Activated naive CD8-positive, alpha-beta T cell treated with anti-CD3 and anti-CD28 coated beads, Interleukin-2, amount 50 U/mL, for 16 hours (primary cell): ENCODE data around the gene PCED1B.
"Not testable (repeated sequence)": the region's sequence is repeated elsewhere in the genome, so short reads cannot be mapped to it uniquely, and the experiment has no call there.

Experiments
- DNase-seq: peaks from one replicate; pipeline ENCODE4 v3.0.0-alpha.2; 2020; ENCODE audit warnings: low read depth, low spot score

The PCED1B gene

DNA sequence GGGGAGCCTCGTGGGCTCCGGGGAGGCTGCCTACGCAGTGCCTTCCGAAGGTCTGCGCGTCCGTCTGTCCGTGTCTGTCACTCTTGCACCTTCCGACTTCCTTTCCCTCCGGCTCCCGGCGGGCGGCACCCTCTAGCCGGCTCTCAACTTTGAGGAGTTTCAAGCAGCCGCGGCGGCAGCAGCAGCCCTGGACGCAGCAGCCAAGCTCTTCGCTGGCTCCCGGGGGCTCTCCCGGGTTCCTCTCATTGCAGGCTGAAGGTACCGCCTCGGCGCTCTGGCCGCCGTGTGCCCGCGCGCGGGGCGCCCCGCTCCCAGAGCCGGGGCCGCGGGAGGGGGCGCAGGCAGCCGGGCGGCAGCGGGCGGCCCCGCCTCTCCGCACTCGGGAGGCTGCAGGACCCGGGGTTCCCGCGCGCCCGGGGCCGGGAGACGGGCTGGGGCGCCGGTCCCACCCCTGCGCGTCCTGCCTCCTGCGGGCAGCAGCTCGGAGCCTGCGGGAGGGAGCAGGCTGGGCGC lies at the start of gene PCED1B, which contains the start of gene AMIGO2:
TSS of gene PCED1B (plus strand) at position 154 of the 513 bp plus-strand sequence. CDS start 155,443 bp downstream, outside the sequence.
TSS of gene AMIGO2 (minus strand) at position 492 of the 513 bp plus-strand sequence. CDS start 957 bp downstream, outside the sequence.
- peak; percentile 22 for DNase-seq

- no peak for DNase-seq
Measured at GRCh38 chr12:47029903-47030302, 49.5 kb upstream of the PCED1B start.

DNA sequence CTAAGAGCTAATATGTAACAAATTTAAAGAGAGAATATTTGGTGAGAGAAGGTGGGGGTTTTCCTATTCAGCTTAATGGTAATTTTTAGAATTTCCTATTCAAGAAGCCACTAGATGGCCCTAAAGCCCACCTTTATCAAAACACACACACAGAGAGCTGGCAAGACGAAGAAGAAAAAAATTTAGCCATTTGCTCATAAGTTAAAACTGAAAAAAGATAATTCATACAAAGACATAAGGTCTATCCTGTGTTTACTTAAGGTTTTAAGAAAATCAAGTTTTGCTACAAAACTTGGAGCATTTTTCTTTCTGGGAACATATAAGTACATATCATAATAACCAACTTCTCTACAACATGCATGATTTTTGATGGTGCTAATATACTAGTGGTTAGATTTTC lies 46.8 kb upstream of the PCED1B start:
- no peak for DNase-seq

DNA sequence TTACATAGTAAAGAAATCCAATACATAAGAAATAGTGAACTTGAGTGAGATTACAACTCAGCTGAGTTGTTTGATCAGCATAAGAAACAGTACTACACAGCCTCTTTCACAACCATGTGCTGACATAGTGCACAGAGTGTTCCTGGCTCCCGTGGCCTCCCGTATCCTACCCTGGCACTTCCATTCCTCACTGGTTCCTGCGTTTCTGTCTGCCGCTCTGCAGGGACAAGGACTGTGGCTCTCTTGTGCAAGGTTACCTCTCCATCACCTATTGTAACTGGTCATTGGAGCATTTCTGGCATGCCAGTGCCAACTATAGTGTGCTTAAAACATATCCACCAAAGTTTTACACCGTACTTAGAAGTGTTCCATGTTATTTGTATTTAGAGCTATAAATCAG lies 46.3 kb upstream of the PCED1B start:
- DNase-seq = no peak

DNA sequence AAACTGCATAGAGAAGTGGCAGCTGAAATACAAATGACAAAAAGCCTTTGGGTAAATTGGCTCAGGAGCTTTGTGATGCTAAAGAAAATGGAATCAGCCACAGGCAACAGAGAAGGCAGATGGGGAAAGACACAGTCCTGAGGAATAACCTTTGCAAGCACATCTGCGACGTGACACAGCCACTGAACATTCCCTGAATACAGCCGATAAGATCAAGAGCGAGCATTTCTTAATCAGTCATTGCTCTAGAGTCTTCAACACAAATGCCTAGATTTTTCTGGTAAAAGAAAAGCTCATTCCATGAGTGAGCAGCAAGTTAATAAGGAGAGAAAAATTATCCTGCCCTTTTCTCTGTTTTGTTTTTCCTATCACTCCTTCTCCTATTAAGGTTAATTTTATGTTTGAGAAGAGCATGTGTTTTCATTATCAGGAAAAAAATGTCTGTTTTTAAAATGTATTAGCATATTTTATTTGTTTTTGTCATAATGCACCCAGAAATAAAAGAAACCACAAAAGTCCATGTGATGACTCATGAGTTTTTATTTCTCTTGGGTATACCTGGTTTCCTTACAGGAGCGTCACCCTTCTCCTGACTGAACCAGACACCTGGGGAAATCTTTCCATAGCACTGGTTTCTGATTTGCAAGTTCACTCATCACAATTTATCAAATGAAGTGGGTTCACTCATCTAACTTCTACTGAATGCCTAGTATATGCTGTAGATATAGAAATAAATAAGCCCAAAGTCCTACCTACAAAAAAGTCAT lies 45.4 kb upstream of the PCED1B start:
- no peak for DNase-seq

GRCh38 chr12:47034661-47035060 lies 44.8 kb upstream of the PCED1B start:
- no peak for DNase-seq

DNA sequence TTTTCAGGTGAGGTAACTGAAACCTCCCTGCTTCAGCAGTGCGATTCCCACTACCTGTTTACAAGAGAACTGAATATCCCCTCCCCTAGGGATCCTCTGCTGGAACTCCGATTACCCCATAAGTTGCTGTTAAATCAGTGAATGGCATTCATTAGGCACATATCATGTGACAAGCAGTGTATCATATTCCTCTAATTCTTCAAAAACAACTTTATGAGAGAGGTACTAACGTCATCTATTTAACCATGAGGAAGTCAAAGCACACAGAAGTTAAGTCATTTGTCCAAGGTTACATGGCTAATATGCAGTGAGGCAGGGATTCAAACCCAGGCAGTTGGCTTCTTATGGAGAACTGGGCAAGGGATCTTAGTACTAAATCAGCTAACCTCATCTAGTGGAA lies 43.9 kb upstream of the PCED1B start:
- no peak for DNase-seq

- DNase-seq = no peak
Measured at GRCh38 chr12:47038270-47038748, 41.1 kb upstream of the PCED1B start.

DNA sequence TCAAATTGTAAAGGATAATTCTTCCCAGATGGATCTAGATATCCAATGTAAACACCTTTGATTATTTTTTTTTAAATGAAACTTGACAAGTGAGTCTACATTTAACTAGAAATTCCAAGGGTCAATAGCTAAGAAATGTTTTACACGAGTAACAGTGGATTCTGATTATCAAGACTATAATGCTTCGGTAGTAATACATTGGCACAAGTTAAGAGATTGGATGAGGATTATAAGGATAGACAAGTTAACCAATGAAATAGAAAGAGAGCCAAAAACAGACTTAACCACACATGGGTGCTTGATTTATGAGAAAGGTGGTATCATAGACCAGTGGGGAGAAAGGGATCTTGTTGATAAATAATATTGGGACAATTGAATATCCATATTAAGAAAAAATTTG lies 40.3 kb upstream of the PCED1B start:
- no peak for DNase-seq

GRCh38 chr12:47039756-47040155 lies 39.7 kb upstream of the PCED1B start:
- DNase-seq = no peak

GRCh38 chr12:47041327-47041726 lies 38.1 kb upstream of the PCED1B start:
- no peak for DNase-seq

GRCh38 chr12:47048541-47048940 lies 30.9 kb upstream of the PCED1B start:
- DNase-seq = no peak

DNA sequence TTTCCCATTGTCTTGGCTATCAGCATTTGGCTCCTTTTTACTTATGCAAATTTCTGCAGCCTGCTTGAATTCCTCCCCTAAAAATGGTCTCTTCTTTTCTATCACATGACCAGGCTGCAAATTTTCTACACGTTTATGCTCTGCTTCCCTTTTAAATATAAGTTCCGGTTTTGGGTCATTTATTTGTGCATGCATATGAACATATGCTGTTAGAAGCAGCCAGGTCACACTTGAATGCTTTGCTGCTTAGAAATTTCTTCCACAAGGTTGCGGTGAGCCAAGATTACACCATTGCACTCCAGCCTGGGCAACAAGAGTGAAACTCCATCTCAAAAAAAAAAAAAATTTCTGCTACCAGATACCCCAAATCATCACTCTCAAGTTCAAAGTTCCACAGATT lies 28.1 kb upstream of the PCED1B start:
- not testable (repeated sequence) for DNase-seq

- DNase-seq = no peak
Measured at GRCh38 chr12:47052274-47052673, 27.1 kb upstream of the PCED1B start.

GRCh38 chr12:47053961-47054360 lies 25.5 kb upstream of the PCED1B start:
- no peak for DNase-seq

DNA sequence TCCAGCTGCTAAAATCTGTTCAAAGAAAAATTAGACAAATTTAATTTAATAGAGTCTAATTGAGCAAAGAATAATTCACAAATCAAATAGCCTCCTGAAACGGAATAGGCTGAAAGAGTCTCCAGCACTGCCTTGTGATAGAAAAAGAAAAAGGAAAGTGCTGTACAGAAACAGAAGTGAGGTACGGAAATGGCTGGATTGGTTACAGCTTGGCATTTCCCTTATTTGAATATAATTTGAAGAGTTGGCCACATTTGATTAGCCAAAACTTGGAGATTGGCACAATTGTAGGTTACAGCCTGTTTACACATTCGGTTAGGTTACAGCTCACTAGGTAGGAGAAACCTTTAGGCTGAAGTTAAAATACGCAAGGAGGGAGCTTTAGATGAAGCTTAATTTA lies 24.8 kb upstream of the PCED1B start:
- no peak for DNase-seq

DNA sequence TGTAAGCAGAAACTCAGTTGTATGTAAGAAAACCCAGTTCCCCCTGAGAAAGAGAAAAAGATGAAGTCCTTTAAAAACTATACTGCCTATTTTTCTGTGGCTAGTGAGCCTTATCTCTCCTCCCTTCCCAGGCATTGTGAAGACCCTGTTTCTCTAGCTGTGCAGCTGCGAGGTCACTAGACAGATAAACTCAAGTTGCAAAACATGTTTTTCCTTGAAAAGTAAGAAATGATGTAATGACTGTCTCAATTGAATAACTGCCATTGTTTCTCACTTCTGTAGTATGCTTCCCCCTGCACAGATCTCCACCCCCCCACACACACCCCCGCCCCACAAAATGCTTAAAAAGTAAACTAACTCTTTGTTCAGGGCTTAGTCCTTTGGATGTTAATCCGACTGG lies 23.6 kb upstream of the PCED1B start:
- not testable (repeated sequence) for DNase-seq

- DNase-seq = not testable (repeated sequence)
Measured at GRCh38 chr12:47056944-47057343, 22.5 kb upstream of the PCED1B start.

GRCh38 chr12:47058640-47059039 lies 20.8 kb upstream of the PCED1B start:
- DNase-seq = not testable (repeated sequence)

GRCh38 chr12:47065546-47065945 lies 13.9 kb upstream of the PCED1B start:
- DNase-seq = no peak

DNA sequence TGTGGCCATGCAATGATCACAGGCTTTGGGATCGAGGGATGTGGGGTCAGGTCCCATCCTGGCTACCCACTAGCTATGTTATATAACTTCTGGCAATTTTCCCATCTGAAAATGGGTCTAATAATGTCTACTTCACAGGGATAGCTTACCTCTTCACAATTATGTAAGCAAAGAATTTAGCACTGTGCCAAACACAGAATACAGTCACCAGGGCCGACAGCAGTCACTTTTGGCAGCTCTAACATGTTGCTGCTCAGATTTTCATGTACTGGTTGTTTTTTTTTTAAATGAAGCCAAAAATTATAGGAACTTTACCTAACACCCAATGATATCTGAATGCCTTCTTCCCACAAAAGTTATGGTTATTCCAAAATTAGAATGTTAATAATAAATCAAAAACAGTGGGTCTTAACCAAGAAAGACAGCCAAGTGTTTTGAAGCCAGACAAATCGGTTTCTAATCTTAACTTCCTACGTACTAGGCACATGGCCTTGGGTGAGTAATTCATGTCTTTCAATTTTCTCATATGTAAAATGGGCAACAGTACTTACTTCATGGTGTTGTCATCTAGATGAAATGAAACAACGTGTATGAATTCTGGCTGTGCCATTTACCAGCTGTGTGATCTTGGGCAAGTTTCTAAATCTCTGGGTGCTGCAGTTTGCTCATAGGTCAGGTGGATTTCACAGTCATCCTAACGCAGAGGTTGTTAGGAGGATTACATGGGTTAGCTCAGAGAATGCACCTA lies 13.0 kb upstream of the PCED1B start:
- DNase-seq = no peak

GRCh38 chr12:47067176-47067575 lies 12.2 kb upstream of the PCED1B start:
- DNase-seq = no peak
